ENCODE measurements around the gene RPP25L.

DNA sequence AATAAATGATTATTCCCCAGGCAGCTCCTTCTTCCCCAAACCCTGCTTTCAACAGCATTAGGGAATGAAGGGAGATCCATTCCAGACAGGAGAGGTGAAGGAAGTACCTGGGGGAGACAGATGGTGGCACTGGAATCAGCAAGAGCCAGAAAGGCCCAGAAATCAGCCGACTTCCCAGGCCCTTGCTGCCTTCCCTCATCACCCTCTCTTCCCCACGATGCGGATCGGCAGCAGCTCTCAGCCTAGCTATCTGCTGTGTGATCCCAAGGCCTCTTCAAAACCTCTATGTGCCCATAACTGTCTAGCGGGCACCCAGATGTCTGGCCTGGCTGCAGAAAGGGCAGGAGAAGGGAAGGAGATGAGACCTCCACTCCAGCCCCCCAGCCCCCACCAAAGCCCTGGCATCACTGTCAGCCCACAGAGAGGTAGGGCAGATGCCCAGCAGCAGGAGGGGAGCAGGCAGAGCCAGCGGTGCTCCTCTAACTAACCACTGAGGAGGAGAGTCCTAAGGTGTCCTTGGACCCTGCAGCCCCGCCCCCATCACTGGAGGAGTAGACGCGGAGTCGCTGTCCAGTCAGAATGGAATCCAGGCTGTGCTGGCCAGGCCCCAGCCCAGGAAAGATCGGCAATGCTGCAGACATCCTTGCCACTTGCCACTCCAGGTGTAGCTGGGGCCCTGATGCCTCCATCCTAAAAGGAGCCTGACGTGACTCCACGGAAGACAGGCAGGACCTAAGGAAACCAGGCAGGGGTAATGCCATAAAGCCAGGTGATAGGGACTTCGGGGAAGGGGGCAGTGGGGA is 35.1 kb downstream of the RPP25L start:
- TF ChIP-seq, protein P1, sequence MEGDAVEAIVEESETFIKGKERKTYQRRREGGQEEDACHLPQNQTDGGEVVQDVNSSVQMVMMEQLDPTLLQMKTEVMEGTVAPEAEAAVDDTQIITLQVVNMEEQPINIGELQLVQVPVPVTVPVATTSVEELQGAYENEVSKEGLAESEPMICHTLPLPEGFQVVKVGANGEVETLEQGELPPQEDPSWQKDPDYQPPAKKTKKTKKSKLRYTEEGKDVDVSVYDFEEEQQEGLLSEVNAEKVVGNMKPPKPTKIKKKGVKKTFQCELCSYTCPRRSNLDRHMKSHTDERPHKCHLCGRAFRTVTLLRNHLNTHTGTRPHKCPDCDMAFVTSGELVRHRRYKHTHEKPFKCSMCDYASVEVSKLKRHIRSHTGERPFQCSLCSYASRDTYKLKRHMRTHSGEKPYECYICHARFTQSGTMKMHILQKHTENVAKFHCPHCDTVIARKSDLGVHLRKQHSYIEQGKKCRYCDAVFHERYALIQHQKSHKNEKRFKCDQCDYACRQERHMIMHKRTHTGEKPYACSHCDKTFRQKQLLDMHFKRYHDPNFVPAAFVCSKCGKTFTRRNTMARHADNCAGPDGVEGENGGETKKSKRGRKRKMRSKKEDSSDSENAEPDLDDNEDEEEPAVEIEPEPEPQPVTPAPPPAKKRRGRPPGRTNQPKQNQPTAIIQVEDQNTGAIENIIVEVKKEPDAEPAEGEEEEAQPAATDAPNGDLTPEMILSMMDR (IDR thresholded peaks at IDR 0.05), result no peak
- TF ChIP-seq POLR2A (IDR thresholded peaks at IDR 0.05), result no peak
